HEK293 (cell line): ENCODE measurements around the gene RBM19.

Experiments used
- CTCF ChIA-PET: fragments of 350-600 bp; formaldehyde crosslinking; extraction: SDS; loops from one replicate; lab custom pipeline; 2021; ENCODE audit warnings: antibody characterized with exemption; lab: Yijun Ruan, JAX
- POLR2A ChIA-PET: fragments of 300-600 bp; formaldehyde crosslinking; extraction: SDS; loops from one replicate; lab custom pipeline; 2020; ENCODE audit warnings: antibody characterized with exemption, inconsistent platforms; lab: Yijun Ruan, JAX
- H3K27ac ChIP-seq: fragments of 200-500 bp; sonication (Bioruptor generic); 2 replicates; pipeline ENCODE4 v1.5.1; 2014; ENCODE audit warnings: low read depth, low read length, control low read depth, inconsistent platforms; ENCODE audit errors: extremely low read depth
- H3K36me3 ChIP-seq, 2 experiments: fragments of 200-500 bp in 1 of 2; sonication (Bioruptor generic) in 1 of 2; 1 replicate in 1 of 2; 2 replicates in 1 of 2; pipeline ENCODE4 v1.5.1; 2014 to 2017; ENCODE audit warnings: inconsistent platforms in 2 of 2, low read length in 2 of 2; ENCODE audit not compliant: control insufficient read depth in 2 of 2, insufficient read depth in 1 of 2
- H3K4me1 ChIP-seq: fragments of 200-500 bp; sonication (Bioruptor generic); 2 replicates; pipeline ENCODE4 v1.5.1; 2014; ENCODE audit warnings: mild to moderate bottlenecking, low read length, inconsistent platforms; ENCODE audit not compliant: control insufficient read depth, insufficient read depth
- H3K4me3 ChIP-seq: 2 replicates; pipeline ENCODE4 v1.5.1; 2011; ENCODE audit warnings: low read depth, mild to moderate bottlenecking, control low read depth, low read length, moderate library complexity
- H3K9me3 ChIP-seq: fragments of 200-500 bp; sonication (Bioruptor generic); 2 replicates; pipeline ENCODE4 v1.5.1; 2014; ENCODE audit warnings: low read depth, low read length, inconsistent platforms; ENCODE audit not compliant: control insufficient read depth, insufficient read depth
- AEBP2 ChIP-seq: fragments of 450-650 bp; formaldehyde crosslinking; IDR thresholded peaks from 2 replicates; pipeline ENCODE4 v1.5.1; 2016; ENCODE audit warnings: missing biosample characterization, missing genetic modification characterization, borderline replicate concordance
- GLI4 ChIP-seq: fragments of 450-650 bp; formaldehyde crosslinking; IDR thresholded peaks from 2 replicates; pipeline ENCODE4 v1.5.1; 2016; ENCODE audit warnings: missing biosample characterization, missing genetic modification characterization
- GLIS2 ChIP-seq: fragments of 450-650 bp; formaldehyde crosslinking; IDR thresholded peaks from 2 replicates; pipeline ENCODE4 v1.5.1; 2016; ENCODE audit warnings: missing biosample characterization, missing genetic modification characterization
- IKZF3 ChIP-seq: fragments of 450-650 bp; IDR thresholded peaks from 2 replicates; pipeline ENCODE4 v1.5.0; 2018; ENCODE audit warnings: missing biosample characterization, mild to moderate bottlenecking, missing genetic modification characterization, moderate library complexity
- INSM2 ChIP-seq: fragments of 450-650 bp; formaldehyde crosslinking; IDR thresholded peaks from 2 replicates; pipeline ENCODE4 v1.5.1; 2016; ENCODE audit warnings: missing biosample characterization, missing genetic modification characterization
- KLF9 ChIP-seq: fragments of 450-650 bp; formaldehyde crosslinking; IDR thresholded peaks from 2 replicates; pipeline ENCODE4 v1.5.1; 2016; ENCODE audit warnings: missing biosample characterization, missing genetic modification characterization, low read depth
- SP7 ChIP-seq: fragments of 450-650 bp; formaldehyde crosslinking; IDR thresholded peaks from 2 replicates; pipeline ENCODE4 v1.5.1; 2016; ENCODE audit warnings: missing biosample characterization, missing genetic modification characterization
- YY1 ChIP-seq: fragments of 450-650 bp; formaldehyde crosslinking; IDR thresholded peaks from 2 replicates; pipeline ENCODE4 v1.5.1; 2018; ENCODE audit warnings: missing biosample characterization, missing genetic modification characterization
- ZNF324 ChIP-seq: fragments of 450-650 bp; formaldehyde crosslinking; IDR thresholded peaks from 2 replicates; pipeline ENCODE4 v1.5.1; 2016; ENCODE audit warnings: missing biosample characterization, missing genetic modification characterization
- ZNF350 ChIP-seq: fragments of 450-650 bp; formaldehyde crosslinking; IDR thresholded peaks from 2 replicates; pipeline ENCODE4 v1.5.0; 2017; ENCODE audit warnings: missing biosample characterization, mild to moderate bottlenecking, missing genetic modification characterization
- ZNF354C ChIP-seq: fragments of 450-650 bp; formaldehyde crosslinking; IDR thresholded peaks from 2 replicates; pipeline ENCODE4 v1.5.1; 2016; ENCODE audit warnings: missing biosample characterization, missing genetic modification characterization, low read depth, borderline replicate concordance
- ZNF510 ChIP-seq: fragments of 450-650 bp; formaldehyde crosslinking; IDR thresholded peaks from 2 replicates; pipeline ENCODE4 v1.5.1; 2018; ENCODE audit warnings: mild to moderate bottlenecking, missing genetic modification characterization, missing biosample characterization; ENCODE audit not compliant: insufficient replicate concordance
- ZNF596 ChIP-seq: fragments of 450-650 bp; IDR thresholded peaks from 2 replicates; pipeline ENCODE4 v1.5.0; 2018; ENCODE audit warnings: missing biosample characterization, mild to moderate bottlenecking, missing genetic modification characterization, moderate library complexity
- ZNF747 ChIP-seq: fragments of 450-650 bp; formaldehyde crosslinking; IDR thresholded peaks from 2 replicates; pipeline ENCODE4 v1.5.1; 2016; ENCODE audit warnings: missing biosample characterization, missing genetic modification characterization
- ZNF837 ChIP-seq: fragments of 450-650 bp; formaldehyde crosslinking; IDR thresholded peaks from 2 replicates; pipeline ENCODE4 v1.5.1; 2016; ENCODE audit warnings: missing biosample characterization, missing genetic modification characterization
- ZSCAN23 ChIP-seq: fragments of 450-650 bp; formaldehyde crosslinking; IDR thresholded peaks from 2 replicates; pipeline ENCODE4 v1.5.1; 2016; ENCODE audit warnings: missing biosample characterization, missing genetic modification characterization
- TF ChIP-seq, protein P1 (sequence below): fragments of 450-650 bp; formaldehyde crosslinking; IDR thresholded peaks from 2 replicates; pipeline ENCODE4 v1.5.1; 2016; ENCODE audit warnings: missing biosample characterization, missing genetic modification characterization
- TF ChIP-seq, protein P2 (sequence below): fragments of 450-650 bp; formaldehyde crosslinking; optimal IDR thresholded peaks from 2 replicates; pipeline ENCODE3; 2016; ENCODE audit warnings: missing biosample characterization, mild to moderate bottlenecking, missing genetic modification characterization
- TF ChIP-seq, protein P3 (sequence below): fragments of 450-650 bp; formaldehyde crosslinking; IDR thresholded peaks from 2 replicates; pipeline ENCODE4 v1.5.0; 2017; ENCODE audit warnings: missing biosample characterization, missing genetic modification characterization, borderline replicate concordance

RBM19 gene

DNA sequence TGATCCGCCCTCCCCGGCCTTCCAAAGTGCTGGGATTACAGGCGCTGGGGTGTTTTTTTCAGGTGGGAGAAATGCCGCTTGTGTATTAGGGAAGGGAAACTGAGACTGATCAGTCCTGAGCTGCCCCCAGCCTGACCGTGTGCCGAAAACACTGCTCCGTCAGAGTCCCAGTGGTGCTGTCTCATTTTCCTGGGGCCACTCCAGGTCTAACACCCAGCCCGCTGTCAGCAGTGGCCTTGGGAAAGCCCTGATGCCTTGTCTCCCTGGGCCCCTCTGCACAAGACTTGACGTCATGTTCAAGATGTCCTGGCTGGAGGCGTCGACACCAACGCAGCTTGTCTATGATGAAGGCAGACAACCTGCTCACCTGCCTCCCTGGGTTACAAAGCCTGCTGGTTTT is 165.9 kb downstream of the RBM19 start:
- H3K4me3 ChIP-seq, result no peak overlapping the region
- POLR2A ChIA-PET, result no interaction called here
- H3K27ac ChIP-seq, result no peak overlapping the region
- TF ChIP-seq ZNF350 (tag by site-specific recombination), result no peak
- TF ChIP-seq ZSCAN23 (tag by site-specific recombination), result no peak
- TF ChIP-seq, protein P1, sequence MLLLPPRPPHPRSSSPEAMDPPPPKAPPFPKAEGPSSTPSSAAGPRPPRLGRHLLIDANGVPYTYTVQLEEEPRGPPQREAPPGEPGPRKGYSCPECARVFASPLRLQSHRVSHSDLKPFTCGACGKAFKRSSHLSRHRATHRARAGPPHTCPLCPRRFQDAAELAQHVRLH (tag by site-specific recombination), result no peak
- TF ChIP-seq ZNF837 (tag by site-specific recombination), result no peak
- TF ChIP-seq ZNF747 (tag by site-specific recombination), result no peak
- no peak for TF ChIP-seq ZNF596 (tag by site-specific recombination)
- no peak for TF ChIP-seq ZNF354C (tag by site-specific recombination)
- TF ChIP-seq, protein P2, sequence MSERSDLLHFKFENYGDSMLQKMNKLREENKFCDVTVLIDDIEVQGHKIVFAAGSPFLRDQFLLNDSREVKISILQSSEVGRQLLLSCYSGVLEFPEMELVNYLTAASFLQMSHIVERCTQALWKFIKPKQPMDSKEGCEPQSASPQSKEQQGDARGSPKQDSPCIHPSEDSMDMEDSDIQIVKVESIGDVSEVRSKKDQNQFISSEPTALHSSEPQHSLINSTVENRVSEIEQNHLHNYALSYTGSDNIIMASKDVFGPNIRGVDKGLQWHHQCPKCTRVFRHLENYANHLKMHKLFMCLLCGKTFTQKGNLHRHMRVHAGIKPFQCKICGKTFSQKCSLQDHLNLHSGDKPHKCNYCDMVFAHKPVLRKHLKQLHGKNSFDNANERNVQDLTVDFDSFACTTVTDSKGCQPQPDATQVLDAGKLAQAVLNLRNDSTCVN (tag by site-specific recombination), result no peak
- no peak for TF ChIP-seq GLI4
- no peak for TF ChIP-seq ZNF324
- no peak for TF ChIP-seq YY1 (tag by site-specific recombination)
- TF ChIP-seq, protein P3, sequence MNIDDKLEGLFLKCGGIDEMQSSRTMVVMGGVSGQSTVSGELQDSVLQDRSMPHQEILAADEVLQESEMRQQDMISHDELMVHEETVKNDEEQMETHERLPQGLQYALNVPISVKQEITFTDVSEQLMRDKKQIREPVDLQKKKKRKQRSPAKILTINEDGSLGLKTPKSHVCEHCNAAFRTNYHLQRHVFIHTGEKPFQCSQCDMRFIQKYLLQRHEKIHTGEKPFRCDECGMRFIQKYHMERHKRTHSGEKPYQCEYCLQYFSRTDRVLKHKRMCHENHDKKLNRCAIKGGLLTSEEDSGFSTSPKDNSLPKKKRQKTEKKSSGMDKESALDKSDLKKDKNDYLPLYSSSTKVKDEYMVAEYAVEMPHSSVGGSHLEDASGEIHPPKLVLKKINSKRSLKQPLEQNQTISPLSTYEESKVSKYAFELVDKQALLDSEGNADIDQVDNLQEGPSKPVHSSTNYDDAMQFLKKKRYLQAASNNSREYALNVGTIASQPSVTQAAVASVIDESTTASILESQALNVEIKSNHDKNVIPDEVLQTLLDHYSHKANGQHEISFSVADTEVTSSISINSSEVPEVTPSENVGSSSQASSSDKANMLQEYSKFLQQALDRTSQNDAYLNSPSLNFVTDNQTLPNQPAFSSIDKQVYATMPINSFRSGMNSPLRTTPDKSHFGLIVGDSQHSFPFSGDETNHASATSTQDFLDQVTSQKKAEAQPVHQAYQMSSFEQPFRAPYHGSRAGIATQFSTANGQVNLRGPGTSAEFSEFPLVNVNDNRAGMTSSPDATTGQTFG (tag by site-specific recombination), result no peak
- TF ChIP-seq GLIS2 (tag by site-specific recombination), result no peak
- H3K36me3 ChIP-seq, result no peaks in the 10 kb centered on the region
- H3K4me1 ChIP-seq, result no peaks in the 10 kb centered on the region
- CTCF ChIA-PET, result interaction anchor here (0.6 to 1.5 kb wide), 2 partner anchors 13 to 79 kb away, joined by 3 read pairs; no protein-coding TSS in a partner anchor
- no peaks in the 10 kb centered on the region for H3K9me3 ChIP-seq

DNA sequence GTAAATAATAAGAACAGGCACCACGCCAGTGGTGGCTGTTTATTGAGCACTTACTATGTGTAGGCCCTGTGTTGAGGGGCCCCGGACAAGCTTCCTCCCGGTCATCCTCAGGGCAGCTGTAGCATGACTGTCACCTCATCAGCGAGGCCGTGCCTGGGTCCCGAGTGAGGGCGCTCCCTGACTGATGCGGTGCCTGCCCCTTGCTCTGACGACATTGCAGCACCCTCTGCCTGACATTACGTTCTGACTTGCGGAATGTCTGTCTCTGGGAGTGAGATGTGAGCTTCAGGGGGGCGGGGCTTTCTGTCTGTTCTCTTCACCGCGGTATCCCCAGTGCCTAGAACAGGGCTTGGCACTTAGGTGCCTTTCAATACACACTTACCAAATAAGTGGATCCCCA is 167.6 kb downstream of the RBM19 start:
- Histone ChIP-seq H3K4me3 (no peak overlapping the region), H3K27ac (no peak overlapping the region), H3K36me3 (no peaks in the 10 kb centered on the region), H3K9me3 (no peaks in the 10 kb centered on the region), H3K4me1 (no peaks in the 10 kb centered on the region)
- POLR2A ChIA-PET, result no interaction called here
- CTCF ChIA-PET, result no interaction called here
- no peak for TF ChIP-seq KLF9 (tag by site-specific recombination)
- no peak for TF ChIP-seq ZNF510 (tag by site-specific recombination)
- no peak for TF ChIP-seq IKZF3 (tag by site-specific recombination)
- TF ChIP-seq AEBP2 (tag by site-specific recombination), result no peak
- TF ChIP-seq INSM2, result no peak
- no peak for TF ChIP-seq SP7 (tag by site-specific recombination)
- no peak for TF ChIP-seq ZNF350 (tag by site-specific recombination)
- TF ChIP-seq, protein P2 (tag by site-specific recombination), result no peak
